Left cardiac atrium (tissue), 4 donors: Measurements from ENCODE around the gene NTM. TPM values are rescaled to one million over a fixed set of nuclear protein-coding genes. Genes with fewer than 3 reads are reported as not detected.

ENCODE experiments used
- ATAC-seq, 2 donors: fragments of 200-7000 bp; cut with Tn5 transposase; one replicate each; pipeline ENCODE4 v1.9.1; 2020; ENCODE audit warnings: mild to moderate bottlenecking in 2 of 2, moderate library complexity in 2 of 2
- DNase-seq: peaks from one replicate; pipeline ENCODE4 v3.0.0-alpha.2; 2020
- intact Hi-C, 2 donors: fragments of 100-400 bp; cut with DNase I; formaldehyde crosslinking; loops; one replicate each; pipeline versions ENCODE4 v1.14.1 to v1.15.1; 2022 to 2023
- total RNA-seq, 2 donors: library from RNA; stranded (reverse); fragmentation: NEBNext Ultra II Directional; extraction: Animal tissue kit (Norgen Biotek cat#: 25700); gene quantifications; one replicate each; pipeline ENCODE4 v1.2.1, GENCODE V29; 2021
- donor health status: DM: no; HTN: yes; CAD: no.
- donor health status: DM: no; HTN: yes; CAD: no; lungs with severe emphysema.
- donor health status: DM: yes; HTN: yes; CAD: no.
- donor health status: Dilated cardiomyopathy.

The NTM gene
- total RNA-seq, 2 donors from 2014 or later: 21.5 to 37.4 TPM

GRCh38 chr11:132139181-132139580 is 768.8 kb downstream of the NTM start:
- intact Hi-C loops: no loop called here
- DNase-seq (no peak), ATAC-seq (no peak)

GRCh38 chr11:132140056-132140455 is 769.6 kb downstream of the NTM start:
- no peak for ATAC-seq
- DNase-seq: no peak
- intact Hi-C loops: no loop called here

GRCh38 chr11:132142121-132142520 is 771.7 kb downstream of the NTM start:
- ATAC-seq (no peak), DNase-seq (no peak)
- intact Hi-C loops: no loop called here

GRCh38 chr11:132142554-132142953 is 772.1 kb downstream of the NTM start:
- intact Hi-C loops: no loop called here
- ATAC-seq (no peak), DNase-seq (peak; percentile 30)

GRCh38 chr11:132147464-132147863 is 777.0 kb downstream of the NTM start:
- ATAC-seq (no peak), DNase-seq (no peak)
- intact Hi-C loops: no loop called here

- intact Hi-C loops: no loop called here
- ATAC-seq: no peak
Measured at GRCh38 chr11:132154781-132155180, 784.4 kb downstream of the NTM start.

GRCh38 chr11:132158091-132158490 is 787.7 kb downstream of the NTM start:
- intact Hi-C loops: no loop called here
- no peak for DNase-seq
- peak in 1 of 2 donors; percentile 42 for ATAC-seq

More at GRCh38 chr11:132154781-132155180, 784.4 kb downstream of the NTM start:
- DNase-seq: no peak

- intact Hi-C loops: no loop called here
- no peak for ATAC-seq
- no peak for DNase-seq
Measured at GRCh38 chr11:132158696-132159095, 788.3 kb downstream of the NTM start.

- DNase-seq (no peak), ATAC-seq (no peak)
- intact Hi-C loops: no loop called here
Measured at GRCh38 chr11:132161403-132162078, 791.1 kb downstream of the NTM start.

- ATAC-seq (no peak), DNase-seq (no peak)
- intact Hi-C loops: no loop called here
Measured at GRCh38 chr11:132168344-132168981, 798.0 kb downstream of the NTM start.

GRCh38 chr11:132171031-132171430 is 800.6 kb downstream of the NTM start:
- DNase-seq (no peak), ATAC-seq (no peak)
- intact Hi-C loops: no loop called here

- DNase-seq (no peak), ATAC-seq (no peak)
- intact Hi-C loops: no loop called here
Measured at GRCh38 chr11:132174362-132175255, 804.2 kb downstream of the NTM start.

GRCh38 chr11:132177106-132177505 is 806.7 kb downstream of the NTM start:
- intact Hi-C loops: no loop called here
- ATAC-seq (no peak), DNase-seq (no peak)

GRCh38 chr11:132184079-132184478 is 813.7 kb downstream of the NTM start:
- no peak for ATAC-seq
- intact Hi-C loops: no loop called here
- no peak for DNase-seq

GRCh38 chr11:132185726-132186592 is 815.5 kb downstream of the NTM start:
- ATAC-seq: no peak
- no peak for DNase-seq
- intact Hi-C loops: no loop called here

GRCh38 chr11:132186699-132187098 is 816.3 kb downstream of the NTM start:
- ATAC-seq: no peak
- intact Hi-C loops: no loop called here
- no peak for DNase-seq

- no peak for DNase-seq
- intact Hi-C loops: no loop called here
- no peak for ATAC-seq
Measured at GRCh38 chr11:132187386-132187785, 817.0 kb downstream of the NTM start.

- DNase-seq: no peak
- intact Hi-C loops: no loop called here
- no peak for ATAC-seq
Measured at GRCh38 chr11:132187814-132188213, 817.4 kb downstream of the NTM start.

GRCh38 chr11:132196928-132197327 is 826.5 kb downstream of the NTM start:
- no peak for DNase-seq
- intact Hi-C loops: no loop called here

More at GRCh38 chr11:132196928-132197327, 826.5 kb downstream of the NTM start:
- ATAC-seq: no peak
